Panc1 (cell line): ENCODE measurements around the gene HINT2. TPM values are rescaled to one million over a fixed set of nuclear protein-coding genes. Genes with fewer than 3 reads are reported as not detected.

ENCODE experiments used
- ATAC-seq: fragments of 200-7000 bp; cut with Tn5 transposase; 2 replicates; pipeline ENCODE4 v1.9.1; 2020; ENCODE audit warnings: mild to moderate bottlenecking, moderate library complexity
- BruUV-seq: library from RNA; stranded (reverse); fragments of 400-500 nt; replicated peaks from 2 replicates; lab custom pipeline; 2021; lab: Mats Ljungman, UMichigan
- CTCF ChIA-PET: fragments of 300-600 bp; sonication (Branson Sonifier 250); formaldehyde crosslinking; loops from one replicate; lab custom pipeline; 2022; ENCODE audit warnings: antibody characterized with exemption; lab: Charles Lee
- POLR2A ChIA-PET: fragments of 300-600 bp; sonication (Branson Sonifier 250); formaldehyde crosslinking; loops from one replicate; lab custom pipeline; 2022; ENCODE audit warnings: antibody characterized with exemption; lab: Charles Lee
- DNase-seq: peaks from one replicate; pipeline ENCODE4 v3.0.0-alpha.2; 2010; ENCODE audit warnings: low read depth, low spot score
- H3K27ac ChIP-seq: 2 replicates; pipeline ENCODE4 v1.5.1; 2011; ENCODE audit warnings: mild to moderate bottlenecking, low read length, inconsistent platforms
- H3K27me3 ChIP-seq: fragments of 200-500 bp; sonication (Bioruptor generic); 2 replicates; pipeline ENCODE4 v1.6.0; 2014; ENCODE audit warnings: low read length, inconsistent platforms; ENCODE audit not compliant: control insufficient read depth, insufficient read depth
- H3K36me3 ChIP-seq: fragments of 200-500 bp; sonication (Bioruptor generic); 2 replicates; pipeline ENCODE4 v1.5.1; 2014; ENCODE audit warnings: inconsistent platforms, mild to moderate bottlenecking, low read length, moderate library complexity; ENCODE audit not compliant: control insufficient read depth, insufficient read depth
- H3K4me1 ChIP-seq: 2 replicates; pipeline ENCODE4 v1.5.1; 2011; ENCODE audit warnings: inconsistent platforms, mild to moderate bottlenecking, low read length, moderate library complexity; ENCODE audit not compliant: control insufficient read depth, insufficient read depth
- H3K4me3 ChIP-seq, 2 experiments: 2 replicates each; pipeline ENCODE4 v1.5.1; 2011 to 2012; ENCODE audit warnings: low read depth in 2 of 2, low read length in 2 of 2, mild to moderate bottlenecking in 2 of 2, inconsistent platforms in 1 of 2, moderate library complexity in 1 of 2
- H3K9me3 ChIP-seq: fragments of 200-500 bp; sonication (Bioruptor generic); 2 replicates; pipeline ENCODE4 v1.5.1; 2014; ENCODE audit warnings: low read depth, mild to moderate bottlenecking, inconsistent platforms, low read length, moderate library complexity; ENCODE audit not compliant: control insufficient read depth, insufficient read depth
- CTCF ChIP-seq: fragments of 450-650 bp; IDR thresholded peaks from 2 replicates; pipeline ENCODE4 v1.5.1; 2017; ENCODE audit warnings: mild to moderate bottlenecking
- POLR2AphosphoS5 ChIP-seq: IDR thresholded peaks from 2 replicates; pipeline ENCODE4 v1.6.1; 2012; ENCODE audit warnings: mild to moderate bottlenecking, low read depth, low read length, moderate library complexity
- REST ChIP-seq, 2 experiments: IDR thresholded peaks; 2 replicates each; pipeline ENCODE4 v1.6.1; 2011 to 2012; ENCODE audit warnings: low read depth in 2 of 2, control low read depth in 1 of 2, low read length in 1 of 2, mild to moderate bottlenecking in 1 of 2, moderate library complexity in 1 of 2; ENCODE audit not compliant: insufficient read depth in 1 of 2
- SIN3A ChIP-seq: IDR thresholded peaks from 2 replicates; pipeline ENCODE4 v1.6.1; 2012; ENCODE audit warnings: low read depth, mild to moderate bottlenecking, low read length, moderate library complexity, borderline replicate concordance; ENCODE audit not compliant: insufficient read depth
- TCF7L2 ChIP-seq: IDR thresholded peaks from 2 replicates; pipeline ENCODE4 v1.6.1; 2011; ENCODE audit warnings: mild to moderate bottlenecking, low read depth, low read length, inconsistent platforms
- in situ Hi-C: cut with HindIII; loops from 2 replicates; pipeline ENCODE4 v1.10.0; 2016; ENCODE audit warnings: low sequenced_read_pairs, low pct_unique_long_range_greater_than_20kb
- intact Hi-C: fragments of 100-400 bp; cut with micrococcal nuclease; formaldehyde crosslinking; loops from one replicate; pipeline ENCODE4 v1.10.0; 2022; ENCODE audit not compliant: unreplicated experiment
- total RNA-seq: library from RNA; stranded (reverse); gene quantifications from one replicate; pipeline ENCODE4 v1.2.1, GENCODE V29; 2021; ENCODE audit not compliant: unreplicated experiment

The HINT2 gene
- total RNA-seq, 1 experiment from 2014 or later: 75.6 TPM

- POLR2A ChIA-PET: no interaction called here
- no peak for DNase-seq
- intact Hi-C loops: no loop called here
- CTCF ChIA-PET: no interaction called here
- H3K36me3 ChIP-seq: no peaks in the 10 kb centered on the region
- no peak overlapping the region for H3K4me3 ChIP-seq
- no TSS peak for BruUV-seq
- no peaks in the 10 kb centered on the region for H3K9me3 ChIP-seq
- H3K4me1 ChIP-seq: peaks cover 8% of the 10 kb centered on the region
- in situ Hi-C loops: no loop called here
- H3K27ac ChIP-seq: no peak overlapping the region
- no peaks in the 10 kb centered on the region for H3K27me3 ChIP-seq
- ATAC-seq: no peak
- no peak for TF ChIP-seq SIN3A
- TF ChIP-seq POLR2AphosphoS5: no peak
- no peak for TF ChIP-seq TCF7L2
- TF ChIP-seq CTCF: no peak
- TF ChIP-seq REST (IDR thresholded peaks at IDR 0.05; ENCODE audit: insufficient read depth in 1 of 2, low read depth in 2 of 2, low read length in 1 of 2): no peak
Observed at GRCh38 chr9:35771943-35772342, 42.9 kb downstream of the HINT2 start.

- ChIA-PET POLR2A (no interaction called here), CTCF (interaction anchor here (0.8 kb wide), 1 partner anchor 15 kb away, joined by 3 read pairs; no protein-coding TSS in a partner anchor)
- no peak overlapping the region for H3K4me3 ChIP-seq
- peaks cover 8% of the 10 kb centered on the region for H3K4me1 ChIP-seq
- in situ Hi-C loops: no loop called here
- intact Hi-C loops: no loop called here
- H3K27ac ChIP-seq: no peak overlapping the region
- DNase-seq (no peak), ATAC-seq (no peak)
- BruUV-seq: no TSS peak
- H3K36me3 ChIP-seq: no peaks in the 10 kb centered on the region
- H3K27me3 ChIP-seq: no peaks in the 10 kb centered on the region
- H3K9me3 ChIP-seq: no peaks in the 10 kb centered on the region
- TF ChIP-seq REST (IDR thresholded peaks at IDR 0.05; ENCODE audit: insufficient read depth in 1 of 2, low read depth in 2 of 2, low read length in 1 of 2) (no peak), SIN3A (no peak), POLR2AphosphoS5 (no peak), CTCF (no peak), TCF7L2 (no peak)
Observed at GRCh38 chr9:35771534-35771933, 43.3 kb downstream of the HINT2 start.
